HG03558 (cell line): ENCODE data around the gene ATP8A2.
"Not testable (repeated sequence)": the region's sequence is repeated elsewhere in the genome, so short reads cannot be mapped to it uniquely, and the experiment has no call there.

Experiments
- ATAC-seq: cut with Tn5 transposase; IDR thresholded peaks from one replicate; pipeline ENCODE4 v1.9.1; 2021; ENCODE audit warnings: moderate number of reproducible peaks; ENCODE audit not compliant: unreplicated experiment; ENCODE audit errors: extremely low read depth

The ATP8A2 gene

DNA sequence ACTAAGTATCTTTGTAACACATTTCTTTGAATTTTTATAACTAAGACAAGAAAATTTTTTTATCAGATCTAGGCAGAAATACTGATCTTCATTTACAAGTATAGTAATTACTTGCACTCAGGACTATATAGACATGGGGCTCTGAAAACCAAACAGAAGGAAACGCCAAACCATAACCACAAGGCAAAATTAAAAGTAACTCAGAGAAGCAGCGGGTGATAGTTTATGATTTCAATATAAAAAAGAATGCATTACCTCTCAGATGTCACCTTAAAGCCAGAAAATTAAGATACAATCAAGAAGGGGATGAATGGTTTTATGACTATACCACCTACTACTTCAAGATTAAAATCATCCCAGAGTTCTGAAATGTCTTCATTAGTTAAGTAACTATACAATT, 673.4 kb downstream of the ATP8A2 start:
- no peak for ATAC-seq

GRCh38 chr13:26046639-26047038, 674.9 kb downstream of the ATP8A2 start:
- no peak for ATAC-seq

DNA sequence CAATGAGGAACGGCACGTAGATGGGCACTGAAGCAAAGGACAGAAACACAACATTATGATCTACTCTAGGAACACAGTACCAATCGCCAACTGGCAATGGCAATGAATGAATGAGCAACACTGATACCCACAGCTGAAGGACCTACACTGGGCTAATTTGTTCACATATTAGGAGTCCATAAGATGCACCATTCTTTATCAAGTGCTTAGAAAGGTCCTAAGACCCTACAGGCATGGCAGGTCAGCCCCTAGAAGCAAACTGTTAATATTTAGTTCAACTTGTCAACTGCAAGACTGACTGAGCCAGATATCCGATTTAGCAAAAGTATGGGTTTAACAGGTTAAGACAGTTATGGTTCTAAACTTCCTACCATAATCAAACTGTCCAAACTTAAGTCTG, 675.3 kb downstream of the ATP8A2 start:
- no peak for ATAC-seq

- no peak for ATAC-seq
These were observed 677.0 kb downstream of the ATP8A2 start for GRCh38 chr13:26048741-26049140.

GRCh38 chr13:26050568-26051230, 678.9 kb downstream of the ATP8A2 start:
- ATAC-seq = no peak

DNA sequence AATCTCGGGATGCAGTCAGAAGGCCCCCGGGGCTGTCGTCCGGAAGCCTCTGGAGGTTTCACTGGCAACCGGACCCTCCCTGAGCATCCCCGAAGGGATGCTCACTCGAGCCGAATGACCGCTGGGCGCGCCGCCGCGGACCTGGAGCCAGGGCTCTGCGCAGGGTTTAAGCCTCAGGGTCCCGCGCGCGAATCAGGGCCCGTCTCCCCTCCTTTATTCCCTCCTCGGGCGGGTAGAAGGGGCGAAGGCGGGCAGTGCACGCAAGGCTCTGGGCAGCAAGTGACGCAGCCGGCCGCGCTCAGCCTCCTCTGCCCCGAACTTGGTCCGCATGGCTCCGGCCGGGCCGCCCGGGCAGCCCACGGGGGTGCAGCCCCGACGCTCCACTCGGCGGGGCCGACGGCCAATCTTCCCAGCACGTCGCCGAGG, 679.5 kb downstream of the ATP8A2 start:
- ATAC-seq = no peak

GRCh38 chr13:26051657-26052311, 680.0 kb downstream of the ATP8A2 start, which contains the start of gene SHISA2:
Gene SHISA2 (minus strand): TSS chr13:26052016. CDS start chr13:26050975, 1,041 bp downstream.
- ATAC-seq = no peak

DNA sequence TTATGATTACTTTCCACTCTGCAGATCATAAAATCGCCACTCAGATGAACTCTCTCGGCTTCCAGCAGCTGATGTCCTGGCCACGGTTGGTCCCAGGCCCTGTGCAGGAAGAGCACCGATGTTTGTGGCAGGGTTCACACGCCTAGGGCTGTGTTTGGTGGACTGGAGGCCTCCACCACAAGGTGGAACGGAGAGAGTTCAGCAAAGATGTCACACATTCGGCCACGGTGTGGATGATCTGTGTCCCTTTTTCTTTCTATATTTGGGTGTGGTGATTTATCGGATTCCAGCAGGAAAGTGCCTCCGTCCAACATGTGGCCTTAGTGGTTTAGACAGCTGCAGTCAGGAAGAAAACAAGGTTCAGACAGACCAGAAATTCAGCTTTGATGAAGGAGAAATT, 680.6 kb downstream of the ATP8A2 start:
- no peak for ATAC-seq

DNA sequence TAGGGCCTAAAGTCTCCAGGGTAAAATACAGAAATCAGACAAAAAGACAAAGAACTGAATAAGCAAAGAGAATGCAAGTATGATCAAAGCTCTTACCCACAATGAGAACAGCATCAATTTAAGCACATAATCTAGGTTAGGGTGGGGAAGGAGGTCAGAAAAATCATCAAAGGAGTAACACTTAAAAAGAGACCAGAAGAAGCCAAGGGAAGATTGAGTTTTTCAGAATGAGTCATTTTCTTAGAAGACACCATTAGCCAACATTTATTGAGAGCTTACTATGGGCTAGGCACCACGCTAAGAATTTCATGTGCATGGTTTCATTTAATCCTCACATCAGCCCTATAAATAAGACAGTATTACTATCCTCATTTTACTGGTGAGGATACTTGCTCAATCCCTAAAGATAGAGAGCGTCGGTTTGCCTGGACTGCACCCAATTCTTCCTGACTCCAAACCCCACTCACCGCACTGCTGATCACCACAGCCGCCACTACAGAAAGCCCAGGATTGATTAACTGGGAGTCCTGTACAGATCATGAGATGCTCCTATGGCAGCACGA, 681.7 kb downstream of the ATP8A2 start:
- ATAC-seq = no peak

DNA sequence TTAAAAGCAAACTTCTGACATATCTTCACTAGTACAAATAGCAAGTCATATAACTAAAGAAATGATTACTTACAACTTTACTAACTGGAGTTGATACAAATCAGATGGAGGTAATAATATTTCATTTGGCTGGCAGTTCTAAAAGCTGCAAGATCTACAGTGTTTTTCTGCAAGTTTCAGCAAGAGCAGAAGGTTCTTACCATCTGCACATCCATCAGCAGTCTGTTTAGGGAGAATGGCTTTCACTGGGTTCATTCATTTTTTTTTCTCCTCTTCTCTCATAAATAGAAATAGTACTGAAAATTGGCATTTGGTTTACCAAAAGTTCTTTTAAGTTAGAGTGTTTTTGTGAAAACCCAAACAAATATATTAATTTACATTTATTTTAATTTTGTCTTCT, 683.1 kb downstream of the ATP8A2 start:
- ATAC-seq = no peak

DNA sequence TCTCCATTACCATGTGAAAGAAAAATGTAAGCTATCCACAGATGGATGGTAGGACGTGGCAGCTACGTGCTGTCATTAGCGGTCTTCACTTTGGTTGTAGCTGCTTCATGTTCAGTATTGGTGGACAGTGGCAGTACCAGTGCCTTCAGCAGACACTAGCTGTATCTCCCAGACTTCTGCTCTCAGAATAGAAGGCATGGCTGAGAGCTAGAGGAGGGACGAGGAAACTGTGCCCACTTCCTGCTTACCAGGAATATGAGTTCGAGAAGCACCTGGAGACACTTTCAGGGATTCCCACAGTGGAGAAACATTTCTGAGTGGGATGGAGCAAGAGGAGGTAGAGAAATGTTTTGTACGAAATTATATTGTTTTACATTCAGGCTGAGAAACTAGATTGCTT, 686.9 kb downstream of the ATP8A2 start:
- no peak for ATAC-seq

DNA sequence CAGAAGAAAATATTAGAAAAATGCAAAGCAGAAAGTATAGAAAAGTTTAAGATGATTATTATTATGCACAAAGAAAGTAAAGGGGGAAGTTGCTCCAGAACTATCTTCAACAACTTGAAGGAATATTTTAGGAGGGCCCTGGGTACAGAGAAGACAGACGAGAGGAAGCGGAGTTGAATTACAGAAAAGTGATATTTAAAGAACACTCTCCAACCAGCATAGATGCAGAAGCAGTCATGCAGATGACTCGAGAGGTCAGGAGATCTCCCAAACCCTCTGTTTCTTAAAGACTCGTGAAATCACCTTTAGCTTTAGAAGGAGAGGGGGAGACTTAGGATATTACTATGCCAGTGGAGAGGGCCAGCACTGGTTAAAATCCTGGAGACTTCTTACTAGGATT, 688.6 kb downstream of the ATP8A2 start:
- no peak for ATAC-seq

DNA sequence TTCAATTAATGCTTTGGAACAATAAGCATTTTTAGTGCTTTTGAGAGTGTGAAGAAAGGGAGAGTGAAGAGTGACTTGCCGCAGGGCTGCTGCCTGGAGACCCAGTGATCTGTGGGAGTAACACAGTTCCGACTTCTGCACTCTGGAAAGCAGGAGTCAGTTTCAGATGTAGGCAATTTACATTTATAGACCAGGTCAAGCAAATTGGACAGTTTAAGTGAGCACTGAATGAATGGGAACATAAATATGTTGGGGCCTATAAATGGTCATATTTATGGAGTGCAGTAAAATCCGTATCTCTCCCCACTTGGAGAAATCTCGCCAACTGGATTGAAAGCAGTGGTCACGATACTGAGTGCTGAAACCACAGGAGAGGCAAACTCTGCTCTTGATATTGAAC, 689.5 kb downstream of the ATP8A2 start:
- no peak for ATAC-seq

GRCh38 chr13:26061947-26062346, 690.2 kb downstream of the ATP8A2 start:
- ATAC-seq = no peak

GRCh38 chr13:26062853-26063444, 691.2 kb downstream of the ATP8A2 start:
- ATAC-seq = no peak

- ATAC-seq = not testable (repeated sequence)
These were observed 694.7 kb downstream of the ATP8A2 start for GRCh38 chr13:26066492-26066891.

- ATAC-seq = no peak
These were observed 695.8 kb downstream of the ATP8A2 start for GRCh38 chr13:26067601-26068000.

DNA sequence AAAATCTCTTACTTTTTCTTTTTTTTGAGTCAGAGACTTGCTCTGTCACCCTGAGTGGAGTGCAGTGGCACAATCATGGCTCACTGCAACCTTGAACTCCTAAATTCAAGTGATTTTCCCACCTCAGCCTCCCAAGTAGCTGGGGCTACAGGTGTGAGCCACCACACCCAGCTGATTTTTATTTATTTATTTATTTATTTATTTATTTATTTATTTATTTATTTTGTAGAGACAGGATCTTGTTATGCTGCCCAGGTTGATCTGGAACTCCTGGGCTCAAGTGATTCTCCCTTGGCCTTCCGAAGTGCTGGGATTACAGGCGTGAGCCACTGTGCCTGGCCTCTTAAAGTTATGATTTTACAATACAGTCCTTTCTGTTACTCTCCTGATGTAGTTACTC, 696.6 kb downstream of the ATP8A2 start:
- not testable (repeated sequence) for ATAC-seq

DNA sequence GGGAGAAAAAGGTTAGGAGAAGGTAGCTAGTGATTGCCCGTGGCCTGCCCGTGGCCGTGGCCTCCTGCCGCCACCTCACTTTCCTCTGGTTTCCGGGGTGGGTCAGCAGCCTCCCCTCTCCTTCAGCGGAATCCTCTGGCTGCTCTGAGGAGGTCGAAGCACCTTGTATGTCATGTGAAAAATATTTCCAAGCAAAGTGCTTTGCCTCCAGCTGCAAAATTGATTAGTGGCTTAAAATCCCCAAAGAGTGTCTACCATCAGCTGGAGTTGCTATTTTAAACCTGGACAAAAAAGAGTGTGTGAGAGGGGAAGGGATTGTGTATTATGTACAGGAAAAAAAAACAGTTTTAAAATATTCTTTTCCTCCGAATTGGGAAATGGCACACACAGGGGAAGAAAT, 697.9 kb downstream of the ATP8A2 start:
- not testable (repeated sequence) for ATAC-seq

- no peak for ATAC-seq
These were observed 699.9 kb downstream of the ATP8A2 start for GRCh38 chr13:26071691-26072090.

DNA sequence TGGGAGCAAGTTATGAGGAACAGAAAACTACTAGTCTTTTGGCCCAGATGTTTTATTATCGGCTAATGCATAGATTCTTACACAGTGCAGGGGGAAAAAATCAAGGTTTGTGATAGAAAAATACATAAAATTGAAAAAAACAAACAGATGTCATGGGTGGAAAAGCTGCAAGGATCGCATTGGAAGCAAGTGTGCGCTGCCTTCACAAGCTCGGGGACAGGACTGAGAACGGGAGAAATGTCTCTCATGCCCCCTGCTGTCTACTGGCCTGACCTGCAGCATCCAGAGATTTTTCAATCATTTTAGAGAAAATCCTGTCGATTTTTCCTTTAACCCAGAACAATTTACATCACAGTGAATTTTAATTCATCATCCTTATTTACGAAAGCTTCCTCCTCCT, 700.6 kb downstream of the ATP8A2 start:
- not testable (repeated sequence) for ATAC-seq
